Esophagus squamous epithelium (tissue), 4 donors: Measurements from ENCODE around the gene DUSP7.

ENCODE experiments used
- CTCF ChIP-seq, 6 experiments: fragments of 450-650 bp in 4 of 6; fragments of 200-600 bp in 2 of 6; sonication (generic) in 2 of 6; IDR thresholded peaks; one replicate each; pipeline ENCODE4 v1.5.1; 2016 to 2019; ENCODE audit warnings: antibody characterized with exemption in 6 of 6, mild to moderate bottlenecking in 4 of 6, moderate library complexity in 4 of 6
- POLR2A ChIP-seq, 4 donors: fragments of 450-650 bp; IDR thresholded peaks; one replicate each; pipeline ENCODE4 v1.6.1; 2017; ENCODE audit warnings: antibody characterized with exemption in 4 of 4, mild to moderate bottlenecking in 4 of 4, moderate library complexity in 3 of 4

GRCh38 chr3:52085681-52086282, 29.4 kb upstream of the DUSP7 start:
- no peak for TF ChIP-seq CTCF (IDR thresholded peaks at IDR 0.05)
- TF ChIP-seq POLR2A (IDR thresholded peaks at IDR 0.05): no peak
